GM18519 (cell line): Measurements from ENCODE around the gene TINCR.
"Not testable (repeated sequence)": the region's sequence is repeated elsewhere in the genome, so short reads cannot be mapped to it uniquely, and the experiment has no call there.

Source experiments
- ATAC-seq: cut with Tn5 transposase; IDR thresholded peaks from one replicate; pipeline ENCODE4 v1.9.1; 2021; ENCODE audit warnings: mild to moderate bottlenecking, moderate library complexity; ENCODE audit not compliant: unreplicated experiment, low FRiP score

Gene TINCR

DNA sequence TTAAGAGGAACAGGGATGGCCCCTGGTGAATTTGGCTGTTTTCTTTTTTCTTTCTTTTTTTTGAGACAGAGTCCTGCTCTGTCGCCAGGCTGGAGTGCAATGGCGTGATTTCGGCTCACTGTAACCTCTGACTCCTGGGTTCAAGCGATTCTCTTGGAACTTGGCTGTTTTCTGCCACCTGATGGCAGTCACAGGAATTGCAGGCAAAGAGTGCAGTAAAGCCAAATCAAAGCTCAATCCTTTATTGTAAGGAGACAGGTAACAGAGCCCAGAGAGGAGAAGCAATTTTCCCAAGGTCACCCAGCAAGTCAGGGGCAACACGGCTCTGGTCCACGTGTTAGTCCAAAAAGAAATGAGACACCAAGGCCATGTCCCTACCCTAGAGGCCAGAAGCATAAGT, 6.2 kb downstream of the TINCR start:
- no peak for ATAC-seq

DNA sequence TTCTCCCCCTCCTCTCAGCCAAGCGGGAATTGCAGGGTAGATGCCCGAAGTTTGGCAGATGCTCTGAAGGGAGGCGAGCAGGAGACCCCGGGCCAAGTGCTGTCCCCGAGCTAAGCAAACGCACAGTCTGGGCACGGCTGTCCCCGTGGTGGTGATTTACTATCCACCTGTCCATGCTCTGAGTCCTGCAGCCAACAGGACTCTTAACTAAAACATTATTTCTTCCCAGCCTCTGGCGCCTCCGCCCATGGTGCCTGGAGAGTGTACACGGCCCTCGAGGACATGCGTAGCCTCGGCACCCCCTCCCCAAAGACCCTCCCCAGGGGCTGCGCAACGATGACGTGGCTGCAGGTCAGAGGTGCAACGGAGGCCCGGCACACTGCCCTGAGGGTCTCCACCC, 7.6 kb downstream of the TINCR start:
- ATAC-seq = no peak

DNA sequence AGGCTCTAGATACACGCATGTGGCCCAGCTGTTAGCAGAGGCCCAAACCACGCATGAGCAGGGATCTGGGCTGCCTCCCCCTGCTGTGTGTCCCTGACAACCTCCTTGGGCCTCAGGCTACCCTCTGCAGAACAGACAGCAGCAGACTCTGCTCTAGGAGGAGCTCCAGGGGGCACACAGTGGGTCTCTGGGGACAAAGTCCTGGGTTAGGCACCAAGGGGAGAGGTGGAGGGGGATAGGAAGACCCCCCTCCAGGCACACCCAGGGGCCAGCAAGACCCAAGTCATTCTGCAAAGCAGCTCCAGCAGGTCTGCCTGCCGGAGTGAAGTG, 8.0 kb downstream of the TINCR start:
- ATAC-seq = no peak

DNA sequence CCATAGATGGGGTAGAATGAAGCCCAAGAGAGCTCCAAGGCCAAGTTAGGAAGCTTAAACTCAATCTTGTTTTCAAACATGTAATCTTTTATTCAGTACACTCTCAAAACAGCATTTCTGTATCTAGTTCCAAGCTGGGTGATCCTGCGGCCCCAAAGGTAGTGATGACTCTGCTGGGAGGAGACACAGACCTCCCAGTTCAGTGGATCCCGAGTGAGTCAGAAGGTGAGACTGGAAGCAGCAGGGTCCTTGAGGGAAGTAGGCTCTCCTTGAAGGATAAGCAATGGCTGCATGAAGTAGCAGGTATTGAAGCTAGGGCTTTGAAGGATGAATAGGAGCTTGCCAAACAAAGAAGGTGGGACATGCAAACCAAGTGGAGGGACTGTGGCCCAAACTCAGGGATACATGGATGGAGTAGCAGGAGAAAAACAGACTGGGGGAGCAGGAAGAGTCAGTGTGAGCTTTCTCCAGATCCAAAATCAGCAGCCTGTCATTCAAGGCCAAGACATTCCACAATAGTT, 9.6 kb downstream of the TINCR start:
- ATAC-seq = no peak

DNA sequence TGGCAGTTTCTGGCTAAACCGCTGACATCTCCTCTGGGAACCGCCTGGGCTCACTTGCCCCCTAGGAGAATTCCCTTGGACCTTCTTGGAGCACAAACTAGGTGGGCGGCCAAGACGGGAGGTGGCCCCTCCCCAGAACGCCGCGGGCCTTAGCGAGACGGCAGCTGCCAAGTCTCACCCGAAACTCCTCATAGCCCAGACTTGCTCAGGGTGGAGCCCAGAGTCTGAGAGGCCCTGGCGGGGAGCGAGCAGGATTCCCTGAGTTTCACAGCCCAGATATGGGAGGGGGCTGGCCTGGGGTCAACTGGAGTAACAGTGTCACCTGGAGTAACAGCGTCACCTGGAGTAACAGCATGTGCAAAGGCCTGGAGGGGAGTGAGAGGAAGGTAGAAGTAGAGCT, 10.1 kb downstream of the TINCR start:
- ATAC-seq = no peak

DNA sequence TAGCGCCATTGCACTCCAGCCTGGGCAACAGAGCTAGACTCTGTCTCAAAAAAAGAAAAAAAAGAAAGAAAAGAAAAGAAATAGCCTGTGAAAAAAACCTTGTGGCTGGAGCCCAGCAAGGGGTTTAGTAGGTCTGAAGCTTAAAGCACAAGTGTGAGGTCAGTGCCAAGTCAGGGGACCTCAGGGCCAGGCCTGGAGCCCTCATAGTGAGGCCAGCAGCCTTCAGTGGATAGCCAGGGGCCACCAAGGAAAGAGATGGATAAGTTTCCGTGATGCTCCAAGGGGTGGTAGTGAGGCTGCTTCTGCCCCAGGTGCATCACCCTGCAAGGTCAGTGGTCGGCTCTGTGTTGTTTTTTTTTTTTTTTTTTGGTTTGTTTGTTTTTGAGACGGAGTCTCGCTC, 12.9 kb downstream of the TINCR start:
- no peak for ATAC-seq

DNA sequence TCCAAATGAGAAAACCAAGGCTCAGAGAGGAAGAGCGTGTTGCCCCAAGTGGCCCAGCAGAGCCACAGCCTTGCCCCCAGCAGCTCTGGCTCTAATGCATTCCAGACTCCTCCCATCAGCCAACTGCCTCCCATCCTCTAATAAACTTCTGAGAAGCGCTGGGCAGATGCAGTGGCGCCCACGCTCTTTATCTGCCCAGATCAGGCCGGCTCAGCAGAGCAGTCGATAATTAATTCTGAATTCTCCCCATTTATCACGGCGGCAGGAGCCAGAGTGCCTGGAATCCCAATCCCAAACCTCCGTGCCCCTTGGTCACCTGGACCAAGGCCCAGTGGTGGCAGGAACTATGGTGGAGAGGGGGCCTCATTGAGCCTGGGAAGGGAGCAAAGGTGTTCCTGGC, 13.9 kb downstream of the TINCR start:
- ATAC-seq = no peak

DNA sequence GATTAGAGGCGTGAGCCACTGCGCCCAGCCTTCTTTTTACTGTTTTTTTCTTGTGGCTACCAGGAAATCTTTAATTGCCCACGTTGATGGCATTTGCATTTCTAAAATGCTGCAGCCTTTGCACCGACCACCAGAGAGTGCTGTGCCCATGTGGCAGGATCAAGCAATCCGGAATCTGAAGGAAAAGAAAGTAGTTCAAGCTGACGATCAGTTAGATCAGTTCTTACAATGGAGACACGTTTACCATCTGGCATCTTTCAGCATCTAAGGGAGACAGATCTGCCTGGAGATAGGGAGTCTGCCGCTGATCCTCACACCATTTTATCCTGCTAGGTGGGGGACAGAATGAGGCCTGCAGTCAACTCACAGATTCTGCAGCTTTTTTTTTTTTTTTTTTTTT, 19.9 kb downstream of the TINCR start:
- ATAC-seq = no peak

DNA sequence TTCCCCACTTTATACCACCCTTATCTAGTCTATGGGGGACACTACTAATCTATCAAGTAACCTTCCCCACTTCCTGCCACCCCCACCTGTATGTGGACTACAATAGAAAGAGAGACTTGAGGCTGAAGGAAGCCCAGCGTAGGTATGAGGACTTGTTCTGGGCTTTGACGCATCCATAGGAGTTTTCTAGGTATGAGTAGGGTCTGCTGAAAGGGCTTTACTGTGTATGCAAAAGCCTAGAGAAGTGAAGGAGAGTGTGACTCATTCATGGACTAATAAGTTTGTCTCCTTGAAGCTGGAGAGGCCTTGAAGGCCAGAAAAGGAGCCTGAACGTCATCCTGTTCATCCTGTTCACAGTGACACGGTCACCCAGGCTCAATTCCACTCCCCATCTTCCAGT, 21.8 kb downstream of the TINCR start:
- ATAC-seq = no peak

DNA sequence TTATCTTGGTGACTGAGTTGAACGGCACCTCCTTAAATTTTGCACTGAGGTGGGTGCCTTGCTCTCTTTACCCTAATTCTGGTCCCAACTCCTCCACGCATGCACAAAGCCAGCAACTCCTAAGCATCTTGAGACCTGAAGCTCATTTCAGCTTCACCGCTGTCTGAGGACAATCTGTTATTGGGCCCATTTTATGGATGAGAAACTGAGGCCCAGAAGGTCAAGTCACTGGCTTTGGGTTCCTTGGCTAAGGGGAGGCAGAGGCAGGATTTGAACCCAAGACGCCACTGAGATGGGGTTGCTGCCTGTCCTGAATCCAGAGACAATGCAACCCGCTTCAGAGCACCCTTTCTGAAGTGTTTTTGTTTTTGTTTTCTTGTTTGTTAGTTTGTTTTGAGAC, 22.7 kb downstream of the TINCR start:
- no peak for ATAC-seq

DNA sequence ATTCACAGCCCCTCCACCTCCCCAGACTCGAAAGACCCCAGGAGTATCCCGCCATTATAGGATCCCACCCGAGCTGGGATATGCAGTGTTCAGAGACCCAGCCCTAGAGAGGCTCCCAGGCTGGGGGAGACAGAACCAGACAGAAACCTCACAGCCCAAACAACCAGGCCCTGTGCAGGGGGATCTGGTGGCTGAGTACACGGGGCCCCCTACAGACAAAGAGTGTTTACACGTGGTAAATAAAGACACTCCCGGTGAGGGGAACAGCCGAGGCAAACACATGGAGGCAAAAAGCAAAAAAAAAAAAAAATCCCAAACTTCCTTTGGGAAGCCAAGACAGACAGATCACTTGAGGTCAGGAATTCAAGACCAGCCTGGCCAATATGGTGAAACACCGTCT, 25.1 kb downstream of the TINCR start:
- ATAC-seq = no peak

DNA sequence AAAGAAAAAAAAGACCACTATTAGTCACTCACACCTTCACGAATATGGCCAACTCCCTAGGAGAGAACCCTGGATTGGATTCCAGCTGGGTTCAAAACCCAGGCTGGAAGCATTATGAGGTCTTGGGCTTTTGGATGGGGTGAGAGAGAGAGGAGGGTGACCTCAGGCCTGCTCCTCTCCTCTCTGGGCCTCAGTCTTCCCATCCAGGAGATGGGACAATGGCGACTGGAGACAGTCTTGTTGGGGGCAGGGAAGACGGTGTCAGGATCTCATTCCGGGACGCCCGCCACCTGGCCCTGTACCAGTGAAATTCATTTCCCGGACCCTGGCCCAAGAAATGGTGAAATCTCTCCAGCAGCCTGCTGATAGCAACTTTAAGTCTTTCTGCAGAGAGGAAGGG, 26.3 kb downstream of the TINCR start:
- no peak for ATAC-seq

DNA sequence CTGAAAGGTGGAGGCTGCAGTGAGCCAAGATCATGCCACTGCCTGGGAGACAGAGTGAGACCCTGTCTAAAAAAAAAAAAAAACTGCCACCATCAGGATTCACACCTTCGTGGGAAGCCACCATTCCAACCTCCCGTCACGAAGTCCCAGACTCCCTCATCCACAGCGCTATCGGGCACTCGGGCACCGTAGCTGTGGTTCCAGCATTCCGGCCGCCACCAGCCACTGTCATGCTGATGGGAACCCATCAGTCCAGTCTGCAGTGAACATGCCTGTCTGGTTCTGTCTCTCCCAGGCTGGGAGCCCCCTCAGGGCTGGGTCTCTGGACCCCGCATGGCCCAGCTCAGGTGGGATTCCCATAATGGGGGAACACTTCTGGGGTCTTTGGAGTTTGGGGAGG, 27.5 kb downstream of the TINCR start:
- no peak for ATAC-seq

DNA sequence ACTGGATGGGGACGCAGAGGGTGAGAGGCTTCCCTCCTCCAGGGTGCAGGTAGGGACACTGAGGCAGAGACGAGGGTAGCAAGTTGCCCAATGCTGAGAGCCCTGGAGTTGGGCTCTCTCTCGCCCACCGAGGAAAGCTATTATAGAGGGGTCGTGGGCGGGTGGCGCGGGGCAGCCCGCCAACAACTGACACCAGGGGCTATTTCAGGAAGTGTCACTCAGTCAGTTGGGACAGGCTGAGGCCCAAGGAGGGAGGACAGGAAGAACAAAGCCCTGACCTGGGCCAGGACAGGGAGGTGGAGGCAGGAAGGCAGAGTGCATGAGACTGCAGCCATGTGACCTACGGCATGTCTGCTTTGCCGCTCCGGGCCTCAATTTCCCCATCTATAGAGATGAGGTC, 29.9 kb downstream of the TINCR start:
- ATAC-seq = no peak

DNA sequence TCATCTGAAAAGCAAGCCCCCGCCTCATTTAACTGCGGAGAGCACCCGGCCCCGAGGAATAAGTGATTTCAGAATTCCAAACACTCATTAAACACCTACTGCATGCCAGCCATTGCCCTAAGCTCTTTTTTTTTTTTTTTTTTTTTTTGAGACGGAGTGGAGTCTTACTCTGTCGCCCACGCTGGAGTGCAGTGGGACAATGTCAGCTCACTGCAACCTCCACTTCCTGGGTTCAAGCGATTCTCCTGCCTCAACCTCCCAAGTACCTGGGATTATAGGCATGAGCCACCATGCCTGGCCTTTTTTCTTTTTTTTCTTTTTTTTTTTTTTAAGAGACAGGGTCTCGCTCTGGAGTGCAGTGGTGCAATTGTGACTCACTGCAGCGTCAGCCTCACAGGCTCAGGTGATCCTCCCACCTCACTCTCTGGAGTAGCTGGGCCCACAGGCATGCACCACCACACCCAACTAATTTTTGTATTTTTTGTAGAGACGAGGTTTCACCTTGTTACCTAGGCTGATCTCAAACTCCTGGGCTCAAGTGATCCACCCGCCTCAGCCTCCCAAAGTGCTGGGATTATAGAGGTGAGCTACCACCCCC, 30.7 kb downstream of the TINCR start:
- ATAC-seq = not testable (repeated sequence)

DNA sequence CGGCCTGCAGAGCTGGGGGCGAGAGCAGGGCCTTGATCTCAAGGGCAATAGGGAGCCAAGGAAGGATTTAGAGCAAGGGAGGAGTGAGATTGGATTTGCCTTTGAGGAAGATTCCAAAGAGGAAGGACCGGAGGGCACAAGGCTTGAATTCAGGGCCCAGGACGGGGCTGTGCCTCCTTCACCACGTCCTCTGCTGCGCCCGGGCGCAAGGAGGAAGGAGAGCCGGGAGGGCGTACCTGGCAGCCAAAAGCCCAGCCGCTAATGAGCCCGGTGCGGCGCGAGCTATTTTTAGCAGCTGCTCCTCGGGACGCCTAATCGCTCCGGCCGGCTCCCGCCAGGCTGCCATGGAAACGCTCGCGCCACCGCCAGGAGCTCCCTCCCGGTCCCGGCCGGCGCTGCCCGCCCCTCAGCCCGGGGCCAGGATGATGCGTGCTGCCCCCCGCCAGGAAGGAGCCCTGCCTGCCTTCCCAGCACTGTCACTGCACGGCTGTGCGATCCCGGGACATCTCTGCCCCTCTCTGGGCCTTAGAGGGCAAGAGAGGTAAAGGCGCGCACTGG, 31.3 kb downstream of the TINCR start:
- no peak for ATAC-seq

DNA sequence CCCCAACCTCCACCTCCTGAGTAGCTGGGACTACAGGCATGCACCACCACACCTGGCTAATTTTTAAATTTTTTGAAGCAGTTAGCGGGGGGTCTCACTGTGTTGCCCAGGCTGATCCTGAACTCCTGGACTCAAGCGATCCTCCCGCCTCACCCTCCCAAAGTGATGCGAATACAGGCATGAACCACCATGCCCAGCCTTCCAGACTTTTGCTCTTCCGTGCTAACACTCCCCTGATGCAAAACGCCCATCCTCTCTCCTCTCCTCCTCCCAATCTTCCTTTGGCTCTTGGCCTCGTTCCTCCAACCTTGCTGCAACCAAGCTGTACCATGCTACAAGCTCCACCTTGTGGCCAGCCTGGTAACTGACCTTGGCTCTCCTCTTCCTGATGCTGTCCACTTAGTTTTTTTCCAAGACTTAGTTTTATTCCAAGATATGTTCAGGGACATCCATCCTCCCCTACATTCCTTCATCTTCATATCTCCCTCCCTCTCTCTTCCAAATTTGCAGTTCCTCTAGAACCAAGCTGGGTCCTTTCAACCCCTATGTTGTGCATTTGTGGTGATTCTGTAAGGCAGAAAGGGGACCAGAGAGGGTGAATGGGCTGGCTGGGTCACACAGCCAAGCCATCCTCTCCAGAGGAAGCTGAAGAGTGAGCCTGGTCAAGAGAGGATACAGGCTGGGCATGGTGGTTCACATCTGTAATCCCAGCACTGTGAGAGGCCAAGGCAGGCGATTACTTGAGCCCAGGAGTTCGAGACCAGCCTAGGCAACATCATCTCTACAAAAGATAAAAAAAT, 32.8 kb downstream of the TINCR start:
- no peak for ATAC-seq

DNA sequence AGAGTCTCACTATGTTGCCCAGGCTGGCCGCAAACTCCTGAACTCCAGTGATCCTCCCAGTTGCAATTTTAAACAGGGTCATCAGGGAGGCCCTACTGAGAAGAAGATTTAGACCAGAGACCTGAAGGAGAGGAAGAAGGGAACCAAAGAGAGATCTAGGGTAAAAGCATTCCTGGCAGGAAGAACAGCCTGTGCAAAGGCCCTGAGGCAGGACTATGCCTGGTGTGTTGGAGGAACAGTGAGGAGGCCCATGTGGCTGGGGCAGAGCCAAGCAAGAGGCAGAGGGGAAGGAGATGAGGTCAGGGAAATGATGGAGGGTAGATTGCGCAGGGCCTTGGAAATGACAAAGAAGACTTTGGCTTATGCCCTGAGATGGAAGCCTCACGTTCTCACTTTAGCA, 34.5 kb downstream of the TINCR start:
- ATAC-seq = no peak

DNA sequence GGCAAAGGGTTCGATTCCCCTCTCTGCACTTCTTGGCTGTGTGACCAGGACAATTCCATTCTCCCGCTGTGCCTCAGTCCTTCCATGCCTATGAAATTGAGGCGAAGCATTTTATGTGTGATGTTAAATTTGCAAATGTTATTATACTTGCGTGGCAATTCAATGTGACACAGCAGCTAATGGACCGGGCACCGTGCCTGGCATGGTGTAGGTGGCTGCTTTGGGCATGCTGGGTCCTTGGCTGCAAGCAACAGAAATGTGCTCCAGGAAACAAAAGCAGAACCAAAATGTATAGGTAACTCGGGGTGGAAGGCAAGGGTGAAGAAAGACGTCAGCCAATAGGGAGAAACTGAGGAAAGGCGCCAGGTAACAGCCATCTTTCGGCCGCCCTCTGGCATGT, 37.1 kb downstream of the TINCR start:
- no peak for ATAC-seq

DNA sequence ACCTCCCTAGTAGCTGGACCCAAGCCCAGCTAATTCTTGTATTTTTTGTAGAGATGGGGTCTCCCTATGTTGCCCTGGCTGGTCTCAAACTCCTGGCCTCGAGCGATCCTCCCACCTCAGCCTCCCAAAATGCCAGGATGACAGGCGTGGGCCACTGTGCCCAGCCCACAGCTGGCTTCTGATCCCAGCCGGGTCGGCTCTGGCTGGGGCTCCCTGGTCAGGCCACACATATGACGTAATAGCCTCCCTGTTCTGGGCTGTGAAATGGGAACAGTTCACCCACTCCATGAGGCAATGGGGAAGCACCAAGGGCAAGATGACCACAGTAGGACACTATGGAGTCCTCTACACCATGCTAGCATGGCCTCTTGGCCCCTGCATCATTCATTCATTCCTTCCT, 41.1 kb downstream of the TINCR start:
- ATAC-seq = no peak

DNA sequence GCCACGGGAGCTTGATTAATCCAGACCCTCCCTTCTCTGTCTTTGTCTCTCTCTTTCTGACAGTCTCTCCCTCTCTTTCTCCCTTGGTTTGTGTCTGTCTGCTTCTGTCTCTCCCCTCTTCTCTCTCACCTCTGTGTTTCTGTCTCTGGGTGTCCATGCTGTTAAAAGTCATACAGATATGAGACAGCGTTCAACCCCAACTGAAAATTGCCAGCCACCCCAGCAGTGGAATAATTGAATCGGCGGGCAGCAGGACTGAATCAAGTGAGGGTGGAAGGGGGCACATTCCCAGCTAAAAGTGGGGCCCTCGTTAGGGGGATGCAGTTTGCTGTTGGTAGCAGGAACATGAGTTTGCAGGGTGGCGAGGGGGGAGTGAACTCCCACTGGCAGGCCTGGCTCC, 43.7 kb downstream of the TINCR start:
- no peak for ATAC-seq

DNA sequence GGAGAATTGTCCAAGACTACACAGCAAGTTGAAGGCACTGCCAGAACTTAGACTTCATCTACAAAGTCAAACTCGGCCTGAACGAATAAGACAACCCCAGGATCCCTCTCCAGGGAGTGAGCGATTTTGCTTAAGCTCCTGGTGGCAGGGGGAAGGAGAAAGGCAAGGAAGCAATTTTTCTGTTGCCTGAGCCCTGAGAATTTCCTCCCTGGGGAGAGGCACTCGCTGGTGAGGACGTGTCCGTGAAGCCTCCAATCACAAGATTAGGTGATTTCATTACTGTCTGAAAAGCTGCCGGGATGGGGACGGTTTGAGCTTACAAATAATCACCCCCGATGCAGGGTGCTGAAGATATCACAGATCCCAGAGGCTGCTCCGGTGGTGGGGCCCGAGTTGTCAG, 45.6 kb downstream of the TINCR start:
- no peak for ATAC-seq
